Measurements from ENCODE around the gene DCTN5. TPM values are rescaled to one million over a fixed set of nuclear protein-coding genes. Genes with fewer than 3 reads are reported as not detected.

DCTN5 gene
- total and polyA plus RNA-seq, 2 of the 13 experiments (the other 11 are each of a cell fraction or from before 2014, with no cell fraction given): 105 to 207 TPM

DNA sequence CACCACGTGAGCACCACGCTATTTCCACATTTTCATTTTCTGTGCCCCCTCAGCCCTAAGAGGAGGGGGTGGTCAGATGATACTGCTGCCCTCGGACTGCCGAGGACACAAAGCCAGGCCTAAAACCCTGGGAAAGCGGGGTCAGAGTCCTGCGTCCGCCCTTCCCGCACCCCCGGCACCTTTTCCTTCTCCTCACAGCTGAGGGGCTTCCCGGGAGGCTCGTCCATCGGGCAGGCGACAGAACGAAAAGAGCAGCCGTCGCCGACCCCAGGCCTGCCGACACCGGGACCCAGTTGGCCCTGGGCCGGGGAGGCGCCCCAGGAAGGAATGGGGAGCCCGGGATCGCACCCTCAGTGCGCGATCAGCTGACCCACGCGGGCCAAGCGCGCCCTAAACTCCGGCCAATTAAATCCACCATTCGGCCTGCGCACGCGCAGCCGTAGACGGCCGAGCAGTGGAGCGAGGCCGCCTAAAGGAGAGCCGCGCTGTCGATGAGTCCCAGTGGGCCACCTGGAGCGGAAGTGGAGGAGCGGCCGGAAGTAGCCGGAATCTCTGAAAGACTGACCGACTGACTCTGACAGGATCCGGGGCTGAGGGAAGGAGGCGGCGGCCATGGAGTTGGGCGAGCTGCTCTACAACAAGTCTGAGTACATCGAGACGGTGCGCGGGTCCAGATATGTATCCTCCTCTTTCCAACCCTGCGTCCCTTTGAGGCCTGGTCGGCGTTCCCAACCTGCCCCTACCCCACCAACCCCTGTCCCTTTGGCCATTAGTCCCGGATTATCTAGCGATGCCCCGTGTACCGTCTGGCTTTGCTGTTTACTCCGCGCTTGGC lies at the start of gene DCTN5, which contains the start of gene PALB2 (continued):
- TF ChIP-seq ZNF280D (CRISPR knock-in tag; IDR thresholded peaks at IDR 0.05) (peak; percentile 94; the same call in 1 of the 2 replicates), AFF4 (CRISPR knock-in tag; IDR thresholded peaks at IDR 0.05) (no peak; the same call in 1 of the 2 replicates), MTF1 (CRISPR knock-in tag; IDR thresholded peaks at IDR 0.05) (peak; percentile 90; the same call in 1 of the 2 replicates), EEA1 (CRISPR knock-in tag; IDR thresholded peaks at IDR 0.05; ENCODE audit: borderline replicate concordance) (peak; percentile 91), ZBTB7B (CRISPR knock-in tag; IDR thresholded peaks at IDR 0.05) (peak; percentile 69; the same call in 1 of the 2 replicates), ZNF484 (CRISPR knock-in tag; IDR thresholded peaks at IDR 0.05; ENCODE audit: borderline replicate concordance, low read depth) (peak; percentile 56), HIVEP1 (CRISPR knock-in tag; IDR thresholded peaks at IDR 0.05) (peak; percentile 99), ZNF430 (CRISPR knock-in tag; IDR thresholded peaks at IDR 0.05) (no peak), GFI1 (CRISPR knock-in tag; IDR thresholded peaks at IDR 0.05; ENCODE audit: borderline replicate concordance) (peak; percentile 81), ZBTB20 (CRISPR knock-in tag; IDR thresholded peaks at IDR 0.05; ENCODE audit: borderline replicate concordance, low read depth) (peak; percentile 83; the same call in 1 of the 2 replicates), ZBED4 (CRISPR knock-in tag; IDR thresholded peaks at IDR 0.05; ENCODE audit: borderline replicate concordance) (peak; percentile 85), ZNF556 (CRISPR knock-in tag; IDR thresholded peaks at IDR 0.05; ENCODE audit: borderline replicate concordance) (no peak; the same call in 1 of the 2 replicates)
- TF ChIP-seq, protein P1, sequence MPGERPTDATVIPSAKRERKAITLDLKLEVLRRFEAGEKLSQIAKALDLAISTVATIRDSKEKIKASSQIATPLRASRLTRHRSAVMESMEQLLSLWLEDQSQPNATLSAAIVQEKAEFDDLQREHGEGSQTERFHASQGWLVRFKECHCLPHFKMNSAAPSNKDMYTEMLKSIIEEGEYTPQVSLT (CRISPR knock-in tag; IDR thresholded peaks at IDR 0.05; ENCODE audit: borderline replicate concordance, low read depth): peak; percentile 91; the same call in 1 of the 2 replicates
- TF ChIP-seq, protein P2, sequence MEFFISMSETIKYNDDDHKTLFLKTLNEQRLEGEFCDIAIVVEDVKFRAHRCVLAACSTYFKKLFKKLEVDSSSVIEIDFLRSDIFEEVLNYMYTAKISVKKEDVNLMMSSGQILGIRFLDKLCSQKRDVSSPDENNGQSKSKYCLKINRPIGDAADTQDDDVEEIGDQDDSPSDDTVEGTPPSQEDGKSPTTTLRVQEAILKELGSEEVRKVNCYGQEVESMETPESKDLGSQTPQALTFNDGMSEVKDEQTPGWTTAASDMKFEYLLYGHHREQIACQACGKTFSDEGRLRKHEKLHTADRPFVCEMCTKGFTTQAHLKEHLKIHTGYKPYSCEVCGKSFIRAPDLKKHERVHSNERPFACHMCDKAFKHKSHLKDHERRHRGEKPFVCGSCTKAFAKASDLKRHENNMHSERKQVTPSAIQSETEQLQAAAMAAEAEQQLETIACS (CRISPR knock-in tag; IDR thresholded peaks at IDR 0.05): peak; percentile 79
